NK-92 (cell line): ENCODE results near the gene TNS3.

Experiments
- DNase-seq: peaks from one replicate; lab custom pipeline; 2025; ENCODE audit not compliant: unreplicated experiment; lab: John Stamatoyannopoulos, UW

The TNS3 gene

DNA sequence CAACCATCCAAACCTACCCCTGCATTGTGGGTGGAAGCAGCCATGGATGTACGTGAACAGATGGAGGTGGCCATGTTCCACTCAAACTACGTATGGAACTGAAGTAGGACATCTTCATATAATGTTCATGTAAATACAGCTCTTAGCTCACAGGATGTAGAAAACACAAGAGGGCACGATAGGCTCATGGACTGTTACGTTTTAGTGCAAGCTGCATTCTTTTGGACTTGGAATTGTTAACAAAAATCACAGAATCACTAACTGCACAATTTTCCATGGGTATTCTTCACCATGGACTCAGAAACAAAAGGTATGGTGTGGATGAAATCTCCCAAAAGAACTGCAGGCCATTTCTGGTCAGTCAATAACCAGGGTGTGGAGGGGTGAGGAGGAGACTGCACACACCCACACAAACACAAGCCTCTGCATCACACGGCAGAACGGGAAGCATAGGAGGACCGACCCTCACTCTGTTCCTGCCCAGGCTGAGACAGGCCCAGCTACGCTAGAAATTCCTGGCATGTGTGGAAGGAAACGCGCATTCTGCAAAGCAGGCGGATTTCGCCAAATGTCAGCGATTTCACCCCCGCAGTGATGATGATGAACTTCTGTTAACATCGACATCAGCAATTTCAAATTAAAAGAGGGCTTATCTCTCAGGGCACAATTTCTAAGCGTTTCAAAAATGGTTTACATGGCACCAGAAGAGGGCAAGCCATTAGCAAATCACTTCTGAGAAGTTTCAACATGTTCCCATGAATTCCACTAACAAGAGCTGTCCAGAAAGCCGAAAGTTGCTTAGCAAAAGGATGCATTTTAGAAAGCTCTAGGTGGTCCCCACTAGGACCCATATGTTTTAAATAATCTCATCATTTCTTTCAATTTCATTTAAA, 149.0 kb downstream of the TNS3 start:
- DNase-seq = no peak

GRCh38 chr7:47430422-47430821, 151.5 kb downstream of the TNS3 start:
- no peak for DNase-seq

- no peak for DNase-seq
Observed at GRCh38 chr7:47428768-47429472, 153.0 kb downstream of the TNS3 start.

DNA sequence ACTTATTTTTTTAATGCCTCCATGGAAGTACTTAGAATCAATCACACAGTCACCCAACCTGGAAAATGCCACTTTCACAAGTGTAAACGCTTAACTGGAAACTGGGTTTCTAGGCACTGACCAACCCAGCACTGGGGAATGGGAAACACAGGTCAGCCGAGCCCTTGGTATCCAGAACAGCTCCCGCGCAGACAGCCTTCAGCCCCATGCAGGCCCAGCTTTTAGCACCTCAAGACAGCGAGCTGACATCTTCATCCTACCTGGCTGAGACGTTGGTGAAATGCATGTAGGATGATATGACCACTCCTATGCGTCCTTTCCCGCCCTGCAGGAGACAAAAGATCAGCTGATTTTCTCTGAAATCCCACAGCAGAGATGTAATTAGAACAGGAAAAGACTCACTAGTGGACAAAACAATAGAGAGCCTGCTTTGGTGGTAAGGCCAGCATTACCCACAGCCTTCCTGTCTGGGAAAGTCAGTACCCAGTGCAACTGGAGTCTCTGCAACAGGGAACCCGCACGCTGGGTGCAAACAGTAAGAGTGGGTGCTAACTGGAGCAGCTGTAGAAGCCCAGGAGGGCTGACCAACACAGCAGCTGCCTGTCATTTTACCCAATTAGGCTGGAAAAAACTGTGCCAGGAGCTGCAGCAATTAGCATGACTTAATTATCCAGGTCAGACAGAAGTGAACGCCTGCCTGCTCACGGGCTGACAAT, 153.7 kb downstream of the TNS3 start:
- DNase-seq = no peak

- DNase-seq = no peak
Observed at GRCh38 chr7:47427051-47427643, 154.8 kb downstream of the TNS3 start.

DNA sequence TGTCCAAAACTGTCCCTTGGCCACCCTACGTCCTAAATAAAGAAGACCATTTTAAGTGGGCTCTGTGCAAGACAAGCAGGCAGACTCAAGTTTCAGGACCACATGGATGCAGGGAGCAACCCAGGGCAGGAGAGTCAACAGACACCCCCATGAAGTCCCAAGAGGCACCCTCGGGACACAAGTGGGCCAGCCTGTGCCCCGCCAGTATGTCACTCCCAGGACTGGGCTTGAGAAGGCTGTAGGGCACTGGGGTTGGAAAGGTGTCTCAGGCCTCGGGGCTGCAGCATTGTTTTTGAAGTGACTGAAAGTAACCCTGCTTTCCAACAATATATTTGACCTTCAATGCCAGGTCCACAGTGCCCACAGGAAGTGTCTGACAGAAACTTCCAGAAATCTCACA, 157.4 kb downstream of the TNS3 start:
- DNase-seq = no peak

DNA sequence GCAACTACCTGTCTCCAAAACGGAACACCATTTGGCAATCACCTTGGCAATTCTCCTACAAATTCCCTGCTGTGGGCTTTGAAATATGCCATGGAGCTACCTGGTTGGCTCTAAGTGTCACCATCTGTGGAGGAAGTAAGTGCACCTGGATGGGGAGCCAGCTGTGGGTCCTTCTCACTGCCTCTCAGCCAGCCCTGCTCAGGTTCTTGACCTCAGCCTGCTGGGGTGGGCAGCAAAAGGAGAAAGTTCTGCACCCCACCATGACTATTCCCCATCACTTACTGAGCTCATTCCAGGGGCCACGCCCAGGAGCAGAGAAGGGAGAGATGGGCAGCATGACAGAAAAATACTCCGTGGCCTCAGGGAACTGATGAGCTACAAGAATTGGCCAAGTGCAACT, 158.7 kb downstream of the TNS3 start:
- no peak for DNase-seq

DNA sequence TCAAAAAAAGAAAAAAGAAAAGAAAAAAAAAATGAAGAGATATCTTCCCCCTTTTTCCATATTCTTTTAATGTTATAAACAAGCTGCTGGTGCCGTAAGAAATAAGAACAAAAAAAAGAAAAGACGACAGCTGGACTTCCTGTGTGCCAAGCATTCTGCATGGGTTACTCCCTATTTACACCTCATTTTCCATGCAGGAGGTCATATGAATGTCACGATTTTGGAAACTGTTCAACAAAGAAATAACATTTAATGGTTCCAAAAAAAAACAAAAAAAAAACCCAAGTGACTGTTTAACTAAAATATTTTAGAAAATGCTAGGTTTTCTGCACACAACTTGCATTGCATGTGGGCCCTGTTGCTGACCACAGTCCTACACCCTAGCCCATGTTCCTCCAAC, 159.3 kb downstream of the TNS3 start:
- DNase-seq = no peak

- DNase-seq = no peak
Observed at GRCh38 chr7:47421456-47421855, 160.5 kb downstream of the TNS3 start.

DNA sequence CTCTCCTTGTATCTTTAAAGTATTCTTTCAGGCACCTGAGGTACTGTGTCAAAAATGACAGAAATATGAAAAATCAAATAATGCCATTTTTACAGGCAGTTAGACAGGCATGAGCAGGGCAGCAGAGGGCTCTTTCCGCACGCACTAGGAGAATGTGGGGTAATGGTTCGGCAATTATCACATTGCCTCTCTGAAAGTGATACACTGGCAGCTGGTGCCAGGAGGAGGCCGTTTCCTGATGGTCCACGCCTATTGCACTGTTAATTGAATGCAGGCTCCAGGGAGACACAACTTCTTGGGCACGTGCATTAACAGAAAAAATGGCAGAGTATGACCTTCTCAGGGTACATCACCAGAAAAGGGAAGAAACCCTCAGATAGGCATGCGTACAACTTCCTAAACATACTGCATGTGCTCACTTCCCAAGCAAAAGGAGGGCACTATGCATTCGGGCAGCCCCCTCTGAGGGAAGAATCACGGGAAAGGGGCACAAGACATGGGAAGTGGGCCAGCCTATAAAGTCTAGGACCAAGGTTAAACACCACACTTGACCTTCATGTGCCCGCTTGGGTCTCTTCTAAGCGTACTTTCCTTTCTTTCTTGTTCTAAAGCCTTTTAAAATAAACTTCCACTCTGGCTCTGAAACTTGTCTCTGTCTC, 161.7 kb downstream of the TNS3 start:
- no peak for DNase-seq

DNA sequence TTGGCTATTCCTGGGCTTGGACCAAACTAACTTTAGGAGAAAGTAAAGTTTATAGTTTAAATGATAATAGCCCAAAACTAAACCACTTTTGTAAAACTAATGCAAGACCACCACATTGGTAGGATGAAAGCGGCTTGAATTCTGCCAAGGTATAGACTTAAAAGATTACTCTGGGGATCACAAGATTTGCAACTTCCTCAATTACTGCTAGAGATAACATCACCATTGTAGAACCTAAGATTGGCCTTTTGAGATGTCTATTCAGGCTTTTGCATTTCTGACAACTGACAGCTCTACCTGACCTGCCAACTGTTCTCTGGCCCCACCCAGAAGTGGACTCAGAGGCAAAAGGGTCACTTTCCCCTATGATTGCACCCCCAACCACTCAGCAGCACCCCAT, 162.4 kb downstream of the TNS3 start:
- DNase-seq = no peak

GRCh38 chr7:47418601-47419309, 163.2 kb downstream of the TNS3 start:
- DNase-seq = no peak

GRCh38 chr7:47416492-47417480, 165.1 kb downstream of the TNS3 start:
- no peak for DNase-seq

DNA sequence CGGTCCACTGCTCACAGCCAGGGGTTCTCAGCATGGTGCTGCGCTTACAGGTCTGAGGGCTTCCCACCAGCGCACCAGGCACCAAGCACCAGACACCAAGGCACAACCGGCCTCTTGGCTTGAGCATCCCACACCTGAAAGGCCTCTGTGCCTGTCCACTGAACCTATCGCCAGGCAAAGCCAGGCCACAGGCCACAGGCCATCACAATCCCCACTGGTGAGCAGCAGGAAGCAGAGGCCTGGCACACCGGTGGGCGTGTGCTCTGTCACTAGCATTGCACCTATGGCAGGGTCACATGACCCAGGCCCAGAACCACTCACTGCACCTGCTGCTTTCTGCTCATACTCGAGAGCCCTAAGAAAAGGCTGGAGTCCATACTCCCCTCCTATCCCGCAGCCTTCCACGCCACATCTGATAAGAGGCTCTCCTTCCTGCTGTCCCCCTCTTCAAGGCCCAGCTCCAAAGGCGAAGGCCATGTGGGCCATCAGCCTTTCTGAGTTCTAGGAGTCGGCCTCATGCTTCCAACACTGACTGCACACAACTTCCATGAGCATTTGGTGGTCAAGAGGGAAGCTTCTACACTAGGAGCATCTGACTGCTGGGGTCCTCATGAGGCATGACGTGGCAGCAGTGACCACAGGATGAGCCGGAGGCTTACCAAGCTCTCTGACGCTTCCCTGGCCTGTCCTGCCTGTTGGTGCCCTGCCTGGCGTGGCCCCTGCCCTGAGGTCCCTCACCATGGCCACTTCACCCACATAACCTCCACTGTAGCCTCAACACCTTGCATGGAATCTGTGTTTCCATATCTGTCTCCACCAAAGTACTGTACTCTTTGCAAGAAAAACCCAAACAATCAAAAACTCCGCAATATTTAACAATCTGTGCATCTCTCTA, 166.3 kb downstream of the TNS3 start:
- no peak for DNase-seq

DNA sequence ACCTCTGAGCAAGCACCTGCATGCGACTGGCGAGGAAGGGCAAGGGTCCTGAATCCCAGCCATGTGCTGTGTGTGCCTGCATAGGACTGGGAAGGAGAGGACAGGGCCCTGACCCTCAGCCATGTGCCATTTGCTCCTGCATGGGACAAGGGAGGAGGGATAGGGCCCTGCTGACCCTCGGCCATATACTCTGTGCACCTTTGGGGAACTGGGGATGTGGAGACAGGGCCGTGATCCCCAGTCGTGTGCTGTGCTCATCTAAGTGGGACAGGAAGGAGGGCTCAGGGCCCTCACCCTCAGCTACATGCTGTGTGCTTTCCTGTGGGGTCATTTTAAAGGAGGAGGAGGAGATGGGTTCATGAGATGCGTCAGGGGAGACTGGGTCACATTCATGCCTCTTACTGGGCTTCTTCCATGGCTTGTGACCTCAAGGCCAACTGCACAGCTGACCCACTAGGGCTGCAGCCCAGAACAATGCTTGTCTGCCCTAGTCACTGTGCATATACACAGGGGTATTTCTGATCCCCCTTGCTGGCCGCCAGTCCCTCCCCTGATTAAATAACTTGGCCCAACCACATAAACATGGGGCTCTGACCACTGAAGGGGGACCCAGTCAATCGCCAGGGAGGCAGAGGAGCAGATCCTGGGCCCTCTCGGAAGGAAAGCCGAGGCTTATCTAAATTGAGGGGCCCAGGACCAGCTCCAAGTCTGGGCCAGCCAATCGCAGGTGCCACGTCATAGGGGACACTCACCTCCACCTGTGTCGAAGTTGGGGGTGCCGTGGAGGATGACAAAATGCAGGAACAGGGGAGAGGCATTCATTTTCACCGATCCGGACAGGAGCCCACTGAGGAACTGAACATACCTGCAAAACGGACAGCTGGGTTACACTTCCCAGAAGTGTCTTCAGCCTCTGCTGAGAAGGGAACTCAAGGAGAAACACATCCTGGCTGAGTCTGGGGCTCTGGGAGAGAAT, 167.3 kb downstream of the TNS3 start:
- no peak for DNase-seq

DNA sequence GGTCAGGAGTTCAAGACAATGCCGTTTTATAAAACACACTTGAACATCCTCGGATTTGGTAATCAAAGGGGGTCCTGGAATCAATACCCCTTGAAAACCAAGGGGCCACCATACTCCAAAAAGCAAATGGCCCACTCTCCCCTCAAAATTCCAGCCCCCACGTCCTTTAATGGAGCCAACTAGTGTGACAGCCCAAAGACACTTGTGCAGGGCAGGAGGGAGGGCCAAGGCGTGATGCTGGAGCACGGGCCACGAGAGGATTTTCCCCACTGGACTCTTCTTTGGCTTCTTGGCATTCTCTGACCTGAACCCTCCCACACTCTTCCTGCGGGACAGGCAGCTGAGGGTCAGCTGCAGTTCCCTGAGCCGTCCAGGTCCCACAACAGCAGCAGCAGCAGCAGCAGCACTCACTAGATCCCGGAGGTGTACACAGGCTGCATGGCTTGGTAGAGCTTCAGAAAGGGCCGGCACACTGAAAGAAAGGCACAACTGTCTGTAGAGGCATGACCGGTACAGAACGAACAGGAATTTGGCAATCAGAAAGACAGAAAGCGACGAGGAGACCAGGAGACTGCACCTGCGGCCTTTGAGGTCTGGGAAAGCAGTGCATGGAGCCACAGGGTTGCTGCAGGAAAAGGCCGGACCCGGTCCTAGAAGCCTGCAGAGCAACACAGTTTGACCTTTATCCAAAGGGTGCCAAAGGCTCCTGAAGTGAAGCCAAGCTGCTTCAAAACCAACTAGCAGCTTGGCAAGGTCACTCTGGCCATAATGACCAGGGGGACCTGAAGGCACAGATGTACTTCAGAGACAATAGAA, 168.2 kb downstream of the TNS3 start:
- DNase-seq = no peak
